Measurements from ENCODE around the gene EIF4G3. TPM values are rescaled to one million over a fixed set of nuclear protein-coding genes. Genes with fewer than 3 reads are reported as not detected.
"Not testable (repeated sequence)": the region's sequence is repeated elsewhere in the genome, so short reads cannot be mapped to it uniquely, and the experiment has no call there.

EIF4G3 gene
- total RNA-seq, 4 donors from 2014 or later: 48.6 to 73.6 (median 57.9) TPM

GRCh38 chr1:21098186-21098915 lies 78.3 kb downstream of the EIF4G3 start:
- no peaks in the 10 kb centered on the region for H3K9me3 ChIP-seq
- H3K4me1 ChIP-seq: no peaks in the 10 kb centered on the region
- no peaks in the 10 kb centered on the region for H3K27me3 ChIP-seq
- H3K36me3 ChIP-seq: no peaks in the 10 kb centered on the region
- H3K27ac ChIP-seq: no peak overlapping the region
- no peak for ATAC-seq
- no peak for TF ChIP-seq POLR2AphosphoS5 (IDR thresholded peaks at IDR 0.05)
- no peak for TF ChIP-seq EP300 (IDR thresholded peaks at IDR 0.05)
- TF ChIP-seq POLR2A (IDR thresholded peaks at IDR 0.05): no peak
- no peak for TF ChIP-seq CTCF (IDR thresholded peaks at IDR 0.05)
- no peak overlapping the region for H3K4me3 ChIP-seq
- WGBS, 2 donors (ENCODE audit: low coverage in 1 of 2): 67 to 95% methylated on average over 1 to 5 of the region's 5 CpGs

GRCh38 chr1:21097729-21098128 lies 79.0 kb downstream of the EIF4G3 start:
- no peak for TF ChIP-seq POLR2AphosphoS5 (IDR thresholded peaks at IDR 0.05)
- TF ChIP-seq POLR2A (IDR thresholded peaks at IDR 0.05): no peak
- no peak for TF ChIP-seq EP300 (IDR thresholded peaks at IDR 0.05)
- no peak for TF ChIP-seq CTCF (IDR thresholded peaks at IDR 0.05)
- no peaks in the 10 kb centered on the region for H3K27me3 ChIP-seq
- 61 to 63% methylated on average over 1 of the region's 1 CpG for WGBS, 2 donors (ENCODE audit: low coverage in 1 of 2)

GRCh38 chr1:21095976-21096375 lies 80.7 kb downstream of the EIF4G3 start:
- Histone ChIP-seq H3K9me3 (no peaks in the 10 kb centered on the region), H3K4me3 (no peak overlapping the region), H3K27ac (no peak overlapping the region), H3K4me1 (peaks cover 0 to 7% (median 4%) of the 10 kb centered on the region in 3 donors), H3K36me3 (no peaks in the 10 kb centered on the region), H3K27me3 (no peaks in the 10 kb centered on the region)
- no peak for TF ChIP-seq EP300 (IDR thresholded peaks at IDR 0.05)
- no peak for TF ChIP-seq CTCF (IDR thresholded peaks at IDR 0.05)
- ATAC-seq: no peak

More at GRCh38 chr1:21097729-21098128, 79.0 kb downstream of the EIF4G3 start:
- no peaks in the 10 kb centered on the region for H3K36me3 ChIP-seq
- no peak overlapping the region for H3K4me3 ChIP-seq
- H3K9me3 ChIP-seq: no peaks in the 10 kb centered on the region
- no peak for ATAC-seq
- H3K4me1 ChIP-seq: no peaks in the 10 kb centered on the region
- no peak overlapping the region for H3K27ac ChIP-seq

- H3K36me3 ChIP-seq, ATAC-seq, H3K27me3 ChIP-seq, H3K27ac ChIP-seq, H3K9me3 ChIP-seq, H3K4me3 ChIP-seq: not testable (repeated sequence)
- 57 to 78% methylated on average over 1 to 4 of the region's 9 CpGs for WGBS, 2 donors (ENCODE audit: low coverage in 1 of 2)
- peaks cover 4 to 24% (median 11%) of the 10 kb centered on the region in 3 donors for H3K4me1 ChIP-seq
Measured at GRCh38 chr1:21094282-21094681, 82.4 kb downstream of the EIF4G3 start.

- WGBS, 2 donors (ENCODE audit: low coverage in 1 of 2): 83 to 100% methylated on average over 1 to 2 of the region's 2 CpGs
- H3K27ac ChIP-seq, H3K36me3 ChIP-seq, H3K27me3 ChIP-seq, ATAC-seq, H3K9me3 ChIP-seq, H3K4me3 ChIP-seq: not testable (repeated sequence)
- peaks cover 4 to 25% (median 11%) of the 10 kb centered on the region in 3 donors for H3K4me1 ChIP-seq
Measured at GRCh38 chr1:21093271-21093958, 83.3 kb downstream of the EIF4G3 start.

GRCh38 chr1:21092545-21092944 lies 84.2 kb downstream of the EIF4G3 start:
- not testable (repeated sequence) for H3K27me3 ChIP-seq, ATAC-seq, H3K36me3 ChIP-seq, H3K9me3 ChIP-seq, H3K27ac ChIP-seq, H3K4me3 ChIP-seq
- peaks cover 4 to 25% (median 11%) of the 10 kb centered on the region in 3 donors for H3K4me1 ChIP-seq
- WGBS, 2 donors (ENCODE audit: low coverage in 1 of 2): 100% methylated on average over 1 of the region's 2 CpGs; no CpG with 5 or more reads in 1 of the 2 donors

GRCh38 chr1:21091053-21091690 lies 85.5 kb downstream of the EIF4G3 start:
- H3K9me3 ChIP-seq, H3K4me3 ChIP-seq, H3K27me3 ChIP-seq: not testable (repeated sequence)
- WGBS, 2 donors (ENCODE audit: low coverage in 1 of 2): 72 to 79% methylated on average over 8 to 11 of the region's 11 CpGs
- Histone ChIP-seq H3K27ac (peak overlapping the region in 1 of 4 donors; percentile 22), H3K4me1 (peaks cover 4 to 25% (median 11%) of the 10 kb centered on the region in 3 donors), H3K36me3 (peaks cover 0 to 14% of the 10 kb centered on the region in 2 donors)
- peak; percentile 50 for ATAC-seq

Data from gastroesophageal sphincter (tissue), 4 donors.